ENCODE measurements around the gene ACACA. TPM values are rescaled to one million over a fixed set of nuclear protein-coding genes. Genes with fewer than 3 reads are reported as not detected.

The ACACA gene
- total and polyA plus RNA-seq, 9 of the 15 experiments (the other 6 are each of a cell fraction or from before 2014, with no cell fraction given) = 35.9 to 135 (median 88.4) TPM

- no peak for TF ChIP-seq MGA (IDR thresholded peaks at IDR 0.05)
- TF ChIP-seq USF2 (CRISPR knock-in tag; IDR thresholded peaks at IDR 0.05) = no peak
- no peak for TF ChIP-seq HES1 (IDR thresholded peaks at IDR 0.05; ENCODE audit: low read depth)
- TF ChIP-seq E2F3 (CRISPR knock-in tag; IDR thresholded peaks at IDR 0.05) = no peak
These were observed 237.8 kb downstream of the ACACA start (continued) for GRCh38 chr17:37168731-37169353.

All from K562 (cell line).